WTC11 (cell line): ENCODE results near the gene WHAMM. TPM values are rescaled to one million over a fixed set of nuclear protein-coding genes. Genes with fewer than 3 reads are reported as not detected.

Source experiments
- ATAC-seq: fragments of 200-7000 bp; cut with Tn5 transposase; 2 replicates; pipeline ENCODE4 v1.10.0; 2021; ENCODE audit warnings: mild to moderate bottlenecking, moderate library complexity
- CTCF ChIA-PET: fragments of 300-600 bp; sonication (Branson Sonifier 250); formaldehyde crosslinking; loops from one replicate; lab custom pipeline; 2021; ENCODE audit warnings: antibody characterized with exemption; lab: Charles Lee
- POLR2A ChIA-PET: fragments of 350-600 bp; sonication (Branson Sonifier 250); formaldehyde crosslinking; loops from one replicate; lab custom pipeline; 2021; ENCODE audit warnings: antibody characterized with exemption; lab: Charles Lee
- DNase-seq: peaks from one replicate; pipeline ENCODE4 v3.0.0; 2021; ENCODE audit warnings: low spot score
- H3K27ac Mint-ChIP-seq: 2 replicates; pipeline ENCODE4 v1.8.0; 2021; ENCODE audit warnings: mixed read lengths
- H3K27me3 Mint-ChIP-seq: 2 replicates; pipeline ENCODE4 v1.8.0; 2021; ENCODE audit warnings: low read depth, mild to moderate bottlenecking, moderate library complexity, mixed read lengths
- H3K36me3 Mint-ChIP-seq: 2 replicates; pipeline ENCODE4 v1.8.0; 2021; ENCODE audit warnings: mixed read lengths
- H3K4me1 Mint-ChIP-seq: 2 replicates; pipeline ENCODE4 v1.8.0; 2022; ENCODE audit warnings: mixed read lengths
- H3K4me3 Mint-ChIP-seq: 2 replicates; pipeline ENCODE4 v1.8.0; 2021; ENCODE audit warnings: mild to moderate bottlenecking, moderate library complexity, mixed read lengths
- H3K9me3 Mint-ChIP-seq: 2 replicates; pipeline ENCODE4 v1.8.0; 2021; ENCODE audit warnings: mixed read lengths
- AR ChIP-seq: fragments of 250-450 bp; sonication (Bioruptor Pico); IDR thresholded peaks from 2 replicates; pipeline ENCODE4 v1.9.0; 2021; ENCODE audit warnings: mild to moderate bottlenecking
- E2F5 ChIP-seq: sonication (generic); formaldehyde crosslinking; IDR thresholded peaks from 2 replicates; pipeline ENCODE4 v1.8.1; 2022; ENCODE audit warnings: mild to moderate bottlenecking, moderate library complexity, missing genetic modification reagents
- ELF4 ChIP-seq: sonication (generic); formaldehyde crosslinking; IDR thresholded peaks from 2 replicates; pipeline ENCODE4 v1.8.1; 2022; ENCODE audit warnings: low read depth, mild to moderate bottlenecking, moderate library complexity, missing genetic modification reagents
- ETV6 ChIP-seq: sonication (generic); formaldehyde crosslinking; IDR thresholded peaks from 2 replicates; pipeline ENCODE4 v1.8.1; 2022; ENCODE audit warnings: mild to moderate bottlenecking, missing genetic modification reagents
- GABPB1 ChIP-seq: sonication (generic); formaldehyde crosslinking; IDR thresholded peaks from 2 replicates; pipeline ENCODE4 v1.8.1; 2023; ENCODE audit warnings: mild to moderate bottlenecking, missing genetic modification reagents
- GTF2I ChIP-seq: fragments of 250-450 bp; sonication (Bioruptor Pico); conservative IDR thresholded peaks from 2 replicates; pipeline ENCODE4 v1.4.0; 2021; ENCODE audit warnings: mild to moderate bottlenecking
- HMGA2 ChIP-seq: fragments of 250-450 bp; sonication (Bioruptor Pico); IDR thresholded peaks from 2 replicates; pipeline ENCODE4 v1.4.0; 2021; ENCODE audit warnings: mild to moderate bottlenecking, moderate library complexity
- HMGXB4 ChIP-seq: sonication (generic); formaldehyde crosslinking; IDR thresholded peaks from 2 replicates; pipeline ENCODE4 v1.8.1; 2023; ENCODE audit warnings: mild to moderate bottlenecking, moderate library complexity, missing genetic modification reagents
- MAX ChIP-seq: sonication (generic); formaldehyde crosslinking; IDR thresholded peaks from 2 replicates; pipeline ENCODE4 v1.8.0; 2022; ENCODE audit warnings: mild to moderate bottlenecking, missing genetic modification reagents
- MLX ChIP-seq: sonication (generic); formaldehyde crosslinking; IDR thresholded peaks from 2 replicates; pipeline ENCODE4 v1.8.1; 2023; ENCODE audit warnings: mild to moderate bottlenecking, missing genetic modification reagents, moderate library complexity
- NR2C2 ChIP-seq: sonication (generic); formaldehyde crosslinking; IDR thresholded peaks from 2 replicates; pipeline ENCODE4 v1.8.0; 2022; ENCODE audit warnings: mild to moderate bottlenecking, missing genetic modification reagents
- PREB ChIP-seq: sonication (generic); formaldehyde crosslinking; IDR thresholded peaks from 2 replicates; pipeline ENCODE4 v1.8.1; 2022; ENCODE audit warnings: mild to moderate bottlenecking, missing genetic modification reagents, moderate library complexity, borderline replicate concordance
- TP53 ChIP-seq: sonication (generic); formaldehyde crosslinking; IDR thresholded peaks from 2 replicates; pipeline ENCODE4 v1.8.1; 2023; ENCODE audit warnings: mild to moderate bottlenecking, missing genetic modification reagents
- ZBTB21 ChIP-seq: sonication (generic); formaldehyde crosslinking; IDR thresholded peaks from 2 replicates; pipeline ENCODE4 v1.8.1; 2023; ENCODE audit warnings: mild to moderate bottlenecking, missing genetic modification reagents, borderline replicate concordance
- ZNF232 ChIP-seq: sonication (generic); formaldehyde crosslinking; IDR thresholded peaks from 2 replicates; pipeline ENCODE4 v1.8.0; 2022; ENCODE audit warnings: mild to moderate bottlenecking, missing genetic modification reagents
- total RNA-seq: library from RNA; stranded (reverse); gene quantifications from 3 replicates; pipeline ENCODE4 v1.2.3, GENCODE V29; 2021

Gene WHAMM
- total RNA-seq, 1 experiment from 2014 or later: 3.2 TPM

- no peak overlapping the region for H3K27ac Mint-ChIP-seq
Measured at GRCh38 chr15:82873000-82873680, 63.7 kb downstream of the WHAMM start.

More at GRCh38 chr15:82873000-82873680, 63.7 kb downstream of the WHAMM start:
- Mint-ChIP-seq H3K4me3 (no peak overlapping the region), H3K9me3 (no peaks in the 10 kb centered on the region), H3K27me3 (no peaks in the 10 kb centered on the region), H3K36me3 (no peaks in the 10 kb centered on the region), H3K4me1 (peaks cover under 1% of the 10 kb centered on the region; the same call in 1 of the 2 replicates)
- DNase-seq: no peak
- no peak for ATAC-seq
- no peak for TF ChIP-seq E2F5
- TF ChIP-seq TP53 (CRISPR knock-in tag): no peak
- TF ChIP-seq MLX: no peak
- no peak for TF ChIP-seq AR (CRISPR knock-in tag)
- TF ChIP-seq ETV6: no peak
- TF ChIP-seq HMGA2: no peak
- TF ChIP-seq ELF4 (CRISPR knock-in tag): no peak
- no peak for TF ChIP-seq HMGXB4 (CRISPR knock-in tag)
- TF ChIP-seq PREB (CRISPR knock-in tag): no peak
- no peak for TF ChIP-seq NR2C2 (CRISPR knock-in tag)
- TF ChIP-seq ZNF232 (CRISPR knock-in tag): no peak
- TF ChIP-seq GABPB1 (CRISPR knock-in tag): no peak
- TF ChIP-seq ZBTB21: no peak
- no peak for TF ChIP-seq MAX (CRISPR knock-in tag)
- no peak for TF ChIP-seq GTF2I
- ChIA-PET CTCF (no interaction called here), POLR2A (no interaction called here)
